K562 (cell line): Measurements from ENCODE around the gene AGRP. TPM values are rescaled to one million over a fixed set of nuclear protein-coding genes. Genes with fewer than 3 reads are reported as not detected.
A peak's percentile ranks its signal among the peaks of the same experiment; 100 is the strongest.

Source experiments
- BCL6 ChIP-seq: fragments of 250-450 bp; sonication (Bioruptor Pico); IDR thresholded peaks from 2 replicates; pipeline ENCODE4 v1.4.0; 2020
- CEBPB ChIP-seq: fragments of 450-650 bp; IDR thresholded peaks from 2 replicates; pipeline ENCODE4 v1.6.1; 2016; ENCODE audit warnings: missing genetic modification characterization, missing compliant biosample characterization
- CSDE1 ChIP-seq, 2 experiments: fragments of 450-650 bp; IDR thresholded peaks; 2 replicates each; pipeline ENCODE4 v1.6.1; 2016; ENCODE audit warnings: mild to moderate bottlenecking in 1 of 2
- E2F8 ChIP-seq: fragments of 450-650 bp; IDR thresholded peaks from 2 replicates; pipeline ENCODE4 v1.7.1; 2018; ENCODE audit warnings: mild to moderate bottlenecking, low read depth; ENCODE audit not compliant: partially characterized antibody
- ELF2 ChIP-seq: fragments of 250-450 bp; sonication (Bioruptor Pico); IDR thresholded peaks from 2 replicates; pipeline ENCODE4 v1.5.0; 2021; ENCODE audit warnings: mild to moderate bottlenecking
- HMGN3 ChIP-seq: IDR thresholded peaks from 2 replicates; pipeline ENCODE4 v1.6.1; 2011; ENCODE audit warnings: borderline replicate concordance, low read depth, mild to moderate bottlenecking, mixed read lengths, low read length; ENCODE audit not compliant: insufficient read length; ENCODE audit errors: extremely low read depth
- MAZ ChIP-seq, 2 experiments: fragments of 450-650 bp in 1 of 2; sonication (generic) in 1 of 2; formaldehyde crosslinking; IDR thresholded peaks in 1 of 2; conservative IDR thresholded peaks in 1 of 2; 2 replicates each; pipeline versions ENCODE4 v1.4.0 to v1.5.0; 2020; ENCODE audit warnings: mild to moderate bottlenecking in 1 of 2, missing genetic modification reagents in 1 of 2
- MTA2 ChIP-seq: fragments of 450-650 bp; IDR thresholded peaks from 2 replicates; pipeline ENCODE4 v1.6.1; 2016; ENCODE audit warnings: low read depth
- NFATC3 ChIP-seq: fragments of 450-650 bp; IDR thresholded peaks from 2 replicates; pipeline ENCODE4 v1.6.1; 2017; ENCODE audit warnings: mild to moderate bottlenecking
- NFXL1 ChIP-seq: fragments of 450-650 bp; formaldehyde crosslinking; IDR thresholded peaks from 2 replicates; pipeline ENCODE4 v1.4.0; 2021; ENCODE audit warnings: mild to moderate bottlenecking
- NUFIP1 ChIP-seq: fragments of 450-650 bp; IDR thresholded peaks from 2 replicates; pipeline ENCODE4 v1.6.1; 2018; ENCODE audit not compliant: partially characterized antibody
- SLC30A9 ChIP-seq: fragments of 250-450 bp; sonication (Bioruptor Pico); IDR thresholded peaks from 2 replicates; pipeline ENCODE4 v1.8.0; 2022; ENCODE audit warnings: mild to moderate bottlenecking, moderate library complexity
- TCFL5 ChIP-seq: fragments of 250-450 bp; sonication (Bioruptor Pico); conservative IDR thresholded peaks from 2 replicates; pipeline ENCODE4 v1.6.1; 2021; ENCODE audit warnings: mild to moderate bottlenecking, moderate library complexity, matching md5 sums
- ZFX ChIP-seq: sonication (generic); formaldehyde crosslinking; IDR thresholded peaks from 2 replicates; pipeline ENCODE4 v1.8.0; 2022; ENCODE audit warnings: mild to moderate bottlenecking, missing genetic modification reagents, moderate library complexity
- ZNF277 ChIP-seq: fragments of 250-450 bp; sonication (Bioruptor Pico); IDR thresholded peaks from 2 replicates; pipeline ENCODE4 v1.8.0; 2022; ENCODE audit warnings: inconsistent platforms, mild to moderate bottlenecking, moderate library complexity, borderline replicate concordance
- ZZZ3 ChIP-seq: fragments of 450-650 bp; IDR thresholded peaks from 2 replicates; pipeline ENCODE4 v1.6.1; 2016; ENCODE audit warnings: antibody characterized with exemption, mild to moderate bottlenecking, moderate library complexity
- polyA plus RNA-seq, 8 experiments: library from polyadenylated mRNA; depleted of rRNA in 4 of 8; stranded (reverse) in 5 of 8; unstranded in 3 of 8; fragments of >200 nt; fragmentation: Nextera tagmentation in 2 of 8; fragmentation: Illumina TruSeq in 1 of 8; extraction: Ambion mirVana in 2 of 8; extraction: Trizol in 1 of 8; gene quantifications; 2 replicates each; pipeline versions ENCODE4 v1.2.1 to v1.2.3, GENCODE V29; 2011 to 2014; ENCODE audit warnings: inconsistent platforms in 1 of 8, missing spikeins in 1 of 8
- total RNA-seq, 7 experiments: library from RNA; depleted of rRNA in 6 of 7; stranded (reverse); fragments of >200 nt in 6 of 7; fragmentation: Illumina TruSeq in 2 of 7; extraction: Trizol in 2 of 7; gene quantifications; 2 replicates each; pipeline versions ENCODE4 v1.2.1 to v1.2.3, GENCODE V29; 2011 to 2021; ENCODE audit warnings: low replicate concordance in 1 of 7
- TF ChIP-seq, protein P1 (sequence below): sonication (generic); formaldehyde crosslinking; IDR thresholded peaks from 2 replicates; pipeline ENCODE4 v1.8.0; 2022; ENCODE audit warnings: mild to moderate bottlenecking, missing genetic modification reagents
- TF ChIP-seq, protein P2 (sequence below), 2 experiments: fragments of 200-800 bp in 1 of 2; sonication (Bioruptor generic) in 1 of 2; sonication (generic) in 1 of 2; formaldehyde crosslinking in 1 of 2; IDR thresholded peaks in 1 of 2; conservative IDR thresholded peaks in 1 of 2; 2 replicates each; pipeline versions ENCODE4 v1.5.0 to v1.6.1; 2016 to 2020; ENCODE audit warnings: missing compliant biosample characterization in 1 of 2, missing genetic modification characterization in 1 of 2, missing genetic modification reagents in 1 of 2

The AGRP gene
- total and polyA plus RNA-seq, 9 of the 15 experiments (the other 6 are each of a cell fraction or from before 2014, with no cell fraction given): not detected

DNA sequence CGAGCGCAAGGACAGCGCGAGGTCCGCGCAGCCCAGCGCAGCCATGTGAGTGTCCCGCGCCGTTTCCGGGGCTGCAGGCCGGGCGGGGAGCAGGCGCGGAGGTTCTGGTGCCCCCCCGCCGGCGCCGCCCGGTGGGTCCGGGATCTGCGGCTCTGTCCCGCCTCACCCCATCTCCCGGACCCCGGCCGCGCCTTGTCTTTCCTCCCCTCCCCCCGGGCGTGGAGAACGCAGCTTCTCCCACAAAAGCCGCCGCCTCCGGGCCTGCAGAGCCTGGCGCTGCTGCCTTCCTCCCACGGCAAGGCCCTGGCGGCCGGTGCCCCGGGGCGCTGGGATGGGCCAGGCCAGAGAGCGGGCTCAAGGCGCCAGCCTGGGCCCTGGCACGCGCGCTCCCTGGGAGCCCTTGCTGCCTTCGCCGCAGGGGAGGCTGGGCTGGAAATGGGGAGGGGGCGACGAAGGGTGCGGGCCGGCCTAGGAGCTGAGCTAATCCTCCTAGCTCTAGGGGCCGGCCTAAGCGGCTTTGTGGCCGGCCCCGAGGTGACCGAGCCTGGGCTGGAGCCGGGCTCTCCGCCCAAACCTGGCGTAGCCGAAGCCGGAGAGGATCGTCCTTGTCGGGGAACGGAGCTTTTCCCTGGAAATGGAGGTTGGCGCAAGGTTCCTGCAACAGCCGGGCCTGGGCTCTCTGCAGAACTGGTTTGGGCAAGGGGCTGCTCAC is 45.7 kb upstream of the AGRP start (continued):
- TF ChIP-seq E2F8 (no peak), CEBPB (tag) (no peak), ZFX (CRISPR knock-in tag) (peak; percentile 89), TCFL5 (CRISPR knock-in tag) (no peak), ELF2 (CRISPR knock-in tag) (no peak; the same call in 1 of the 2 replicates), NFXL1 (CRISPR knock-in tag) (no peak), NUFIP1 (no peak), MTA2 (no peak), MAZ (CRISPR knock-in tag; conservative IDR thresholded peaks at IDR 0.05 in 1 of 2, IDR thresholded peaks at IDR 0.05 in 1 of 2) (peak in 1 of 2 experiments; percentile 61; a peak in 2 of 4 replicates), BCL6 (CRISPR knock-in tag) (no peak), NFATC3 (no peak), ZZZ3 (no peak), CSDE1 (IDR thresholded peaks at IDR 0.05) (no peak), ZNF277 (no peak), SLC30A9 (no peak), HMGN3 (peak; percentile 38)
- TF ChIP-seq, protein P1, sequence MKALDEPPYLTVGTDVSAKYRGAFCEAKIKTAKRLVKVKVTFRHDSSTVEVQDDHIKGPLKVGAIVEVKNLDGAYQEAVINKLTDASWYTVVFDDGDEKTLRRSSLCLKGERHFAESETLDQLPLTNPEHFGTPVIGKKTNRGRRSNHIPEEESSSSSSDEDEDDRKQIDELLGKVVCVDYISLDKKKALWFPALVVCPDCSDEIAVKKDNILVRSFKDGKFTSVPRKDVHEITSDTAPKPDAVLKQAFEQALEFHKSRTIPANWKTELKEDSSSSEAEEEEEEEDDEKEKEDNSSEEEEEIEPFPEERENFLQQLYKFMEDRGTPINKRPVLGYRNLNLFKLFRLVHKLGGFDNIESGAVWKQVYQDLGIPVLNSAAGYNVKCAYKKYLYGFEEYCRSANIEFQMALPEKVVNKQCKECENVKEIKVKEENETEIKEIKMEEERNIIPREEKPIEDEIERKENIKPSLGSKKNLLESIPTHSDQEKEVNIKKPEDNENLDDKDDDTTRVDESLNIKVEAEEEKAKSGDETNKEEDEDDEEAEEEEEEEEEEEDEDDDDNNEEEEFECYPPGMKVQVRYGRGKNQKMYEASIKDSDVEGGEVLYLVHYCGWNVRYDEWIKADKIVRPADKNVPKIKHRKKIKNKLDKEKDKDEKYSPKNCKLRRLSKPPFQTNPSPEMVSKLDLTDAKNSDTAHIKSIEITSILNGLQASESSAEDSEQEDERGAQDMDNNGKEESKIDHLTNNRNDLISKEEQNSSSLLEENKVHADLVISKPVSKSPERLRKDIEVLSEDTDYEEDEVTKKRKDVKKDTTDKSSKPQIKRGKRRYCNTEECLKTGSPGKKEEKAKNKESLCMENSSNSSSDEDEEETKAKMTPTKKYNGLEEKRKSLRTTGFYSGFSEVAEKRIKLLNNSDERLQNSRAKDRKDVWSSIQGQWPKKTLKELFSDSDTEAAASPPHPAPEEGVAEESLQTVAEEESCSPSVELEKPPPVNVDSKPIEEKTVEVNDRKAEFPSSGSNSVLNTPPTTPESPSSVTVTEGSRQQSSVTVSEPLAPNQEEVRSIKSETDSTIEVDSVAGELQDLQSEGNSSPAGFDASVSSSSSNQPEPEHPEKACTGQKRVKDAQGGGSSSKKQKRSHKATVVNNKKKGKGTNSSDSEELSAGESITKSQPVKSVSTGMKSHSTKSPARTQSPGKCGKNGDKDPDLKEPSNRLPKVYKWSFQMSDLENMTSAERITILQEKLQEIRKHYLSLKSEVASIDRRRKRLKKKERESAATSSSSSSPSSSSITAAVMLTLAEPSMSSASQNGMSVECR (CRISPR knock-in tag): peak; percentile 80; the same call in 1 of the 2 replicates
- TF ChIP-seq, protein P2, sequence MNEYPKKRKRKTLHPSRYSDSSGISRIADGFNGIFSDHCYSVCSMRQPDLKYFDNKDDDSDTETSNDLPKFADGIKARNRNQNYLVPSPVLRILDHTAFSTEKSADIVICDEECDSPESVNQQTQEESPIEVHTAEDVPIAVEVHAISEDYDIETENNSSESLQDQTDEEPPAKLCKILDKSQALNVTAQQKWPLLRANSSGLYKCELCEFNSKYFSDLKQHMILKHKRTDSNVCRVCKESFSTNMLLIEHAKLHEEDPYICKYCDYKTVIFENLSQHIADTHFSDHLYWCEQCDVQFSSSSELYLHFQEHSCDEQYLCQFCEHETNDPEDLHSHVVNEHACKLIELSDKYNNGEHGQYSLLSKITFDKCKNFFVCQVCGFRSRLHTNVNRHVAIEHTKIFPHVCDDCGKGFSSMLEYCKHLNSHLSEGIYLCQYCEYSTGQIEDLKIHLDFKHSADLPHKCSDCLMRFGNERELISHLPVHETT (CRISPR knock-in tag; conservative IDR thresholded peaks at IDR 0.05 in 1 of 2, IDR thresholded peaks at IDR 0.05 in 1 of 2): 0 out of 4 replicates have a peak, but pooled peaks of 1 of the 2 experiments have one; percentile 38
